ENCODE measurements around the gene RND3. TPM values are rescaled to one million over a fixed set of nuclear protein-coding genes. Genes with fewer than 3 reads are reported as not detected.

The RND3 gene
- total and polyA plus RNA-seq, 12 donors = 15.4 to 74.3 (median 35.6) TPM

DNA sequence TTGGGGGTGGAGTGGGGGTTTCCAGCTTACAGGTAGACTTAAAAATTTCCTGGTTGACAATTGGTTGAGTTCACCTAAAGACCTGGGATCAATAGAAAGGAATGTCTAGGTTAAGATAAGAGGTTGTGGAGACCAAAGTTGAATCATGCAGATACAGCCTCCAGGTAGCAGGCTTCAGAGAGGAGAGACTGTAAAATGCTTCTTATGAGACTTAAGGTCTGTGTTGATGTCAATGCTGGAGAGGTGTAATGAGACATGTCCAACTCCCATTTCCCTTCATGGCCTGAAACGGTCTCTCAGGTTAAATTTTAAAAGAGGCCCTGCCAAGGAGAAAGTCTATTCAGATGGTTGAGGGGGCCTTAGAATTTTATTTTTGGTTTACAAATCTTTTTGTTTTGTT lies 38.5 kb upstream of the RND3 start:
- DNase-seq = no peak
- Histone ChIP-seq H3K27me3 (no peaks in the 10 kb centered on the region), H3K27ac (no peak overlapping the region), H3K9me3 (no peaks in the 10 kb centered on the region), H3K4me3 (no peak overlapping the region), H3K4me1 (peaks cover 0 to 7% (median 0%) of the 10 kb centered on the region in 9 donors), H3K36me3 (no peaks in the 10 kb centered on the region)
- 86 to 89% methylated on average over 1 of the region's 1 CpG for WGBS, 2 donors
- intact Hi-C loops (cut with DNase I) = loop anchor here in 1 of 10 donors (10.0 kb wide), 1 partner anchor 79 kb away; no protein-coding TSS in a partner anchor
- TF ChIP-seq, protein P1, sequence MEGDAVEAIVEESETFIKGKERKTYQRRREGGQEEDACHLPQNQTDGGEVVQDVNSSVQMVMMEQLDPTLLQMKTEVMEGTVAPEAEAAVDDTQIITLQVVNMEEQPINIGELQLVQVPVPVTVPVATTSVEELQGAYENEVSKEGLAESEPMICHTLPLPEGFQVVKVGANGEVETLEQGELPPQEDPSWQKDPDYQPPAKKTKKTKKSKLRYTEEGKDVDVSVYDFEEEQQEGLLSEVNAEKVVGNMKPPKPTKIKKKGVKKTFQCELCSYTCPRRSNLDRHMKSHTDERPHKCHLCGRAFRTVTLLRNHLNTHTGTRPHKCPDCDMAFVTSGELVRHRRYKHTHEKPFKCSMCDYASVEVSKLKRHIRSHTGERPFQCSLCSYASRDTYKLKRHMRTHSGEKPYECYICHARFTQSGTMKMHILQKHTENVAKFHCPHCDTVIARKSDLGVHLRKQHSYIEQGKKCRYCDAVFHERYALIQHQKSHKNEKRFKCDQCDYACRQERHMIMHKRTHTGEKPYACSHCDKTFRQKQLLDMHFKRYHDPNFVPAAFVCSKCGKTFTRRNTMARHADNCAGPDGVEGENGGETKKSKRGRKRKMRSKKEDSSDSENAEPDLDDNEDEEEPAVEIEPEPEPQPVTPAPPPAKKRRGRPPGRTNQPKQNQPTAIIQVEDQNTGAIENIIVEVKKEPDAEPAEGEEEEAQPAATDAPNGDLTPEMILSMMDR (IDR thresholded peaks at IDR 0.05) = no peak
- ATAC-seq = no peak

DNA sequence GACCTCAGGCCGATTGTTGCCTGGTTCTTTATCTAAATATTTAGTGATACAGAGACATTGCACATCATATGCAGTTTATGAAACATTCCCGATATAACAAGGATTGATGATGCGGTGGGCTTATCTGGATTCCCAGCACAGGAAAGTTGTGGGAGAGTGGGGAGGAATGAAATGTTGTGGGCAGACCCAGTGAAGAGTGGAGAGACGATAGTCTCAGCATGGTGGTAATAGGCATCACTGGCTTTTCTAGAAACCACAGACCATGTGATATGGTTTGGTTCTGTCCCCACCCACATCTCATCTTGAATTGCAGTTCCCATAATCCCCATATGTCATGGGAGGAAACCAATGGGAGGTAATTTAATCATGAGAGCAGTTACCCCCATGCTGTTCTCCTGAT lies 34.8 kb upstream of the RND3 start:
- 92 to 93% methylated on average over 4 of the region's 4 CpGs for WGBS, 2 donors
- Histone ChIP-seq H3K4me3 (no peak overlapping the region), H3K36me3 (no peaks in the 10 kb centered on the region), H3K4me1 (peaks cover 0 to 10% (median 0%) of the 10 kb centered on the region in 9 donors), H3K9me3 (no peaks in the 10 kb centered on the region), H3K27me3 (no peaks in the 10 kb centered on the region), H3K27ac (no peak overlapping the region)
- DNase-seq (no peak), ATAC-seq (no peak)
- TF ChIP-seq, protein P1 (IDR thresholded peaks at IDR 0.05) = no peak
- intact Hi-C loops (cut with DNase I) = loop anchor here in 1 of 10 donors (10.0 kb wide), 1 partner anchor 83 kb away; no protein-coding TSS in a partner anchor

DNA sequence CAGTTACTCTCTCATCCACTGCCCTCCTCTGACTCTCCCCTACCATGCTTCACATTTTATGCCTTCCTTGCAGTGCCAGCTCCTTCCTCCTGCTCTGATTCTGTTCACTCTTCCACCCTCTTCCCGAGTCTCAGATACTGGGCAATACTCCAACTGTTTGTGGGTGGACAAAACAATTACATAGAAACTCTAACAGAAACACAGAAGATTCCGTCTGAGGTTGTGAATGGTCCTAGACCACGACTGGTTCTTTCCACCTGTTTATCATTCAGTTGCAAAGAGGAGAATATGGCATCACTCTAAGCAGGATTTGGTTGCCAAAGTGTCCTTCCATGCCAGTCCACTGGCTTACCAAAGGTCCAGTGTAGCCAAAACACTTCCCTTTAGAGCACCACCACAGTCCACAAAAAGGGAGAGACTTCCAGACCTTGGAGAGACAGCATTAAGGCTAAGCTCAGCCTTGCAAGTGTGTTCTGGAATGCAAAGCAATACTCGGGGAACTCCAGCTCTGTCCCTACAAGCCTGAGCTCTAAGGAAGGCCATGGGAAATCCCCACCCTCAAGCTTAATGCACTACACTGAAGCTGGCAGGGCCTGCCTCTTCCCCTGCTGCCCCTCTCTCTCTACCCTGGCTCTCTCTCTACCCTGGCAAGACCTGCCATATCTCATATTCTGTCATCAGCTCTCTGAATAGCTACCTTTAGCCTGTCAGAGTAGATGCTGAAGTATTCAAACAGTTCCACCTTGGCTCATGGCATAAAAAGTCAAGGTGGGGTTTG lies 33.6 kb upstream of the RND3 start:
- Histone ChIP-seq H3K4me1 (peaks cover 0 to 10% (median 0%) of the 10 kb centered on the region in 9 donors), H3K36me3 (no peaks in the 10 kb centered on the region), H3K4me3 (no peak overlapping the region), H3K27ac (no peak overlapping the region), H3K9me3 (no peaks in the 10 kb centered on the region), H3K27me3 (no peaks in the 10 kb centered on the region)
- intact Hi-C loops (cut with DNase I) = loop anchor here in 1 of 10 donors (10.0 kb wide), 1 partner anchor 84 kb away; no protein-coding TSS in a partner anchor
- no peak for DNase-seq
- ATAC-seq = peak in 7 of 8 donors; percentile 29 to 88 (median 74)
- TF ChIP-seq, protein P1 (IDR thresholded peaks at IDR 0.05) = no peak
- 27 to 37% methylated on average over 4 of the region's 4 CpGs for WGBS, 2 donors

DNA sequence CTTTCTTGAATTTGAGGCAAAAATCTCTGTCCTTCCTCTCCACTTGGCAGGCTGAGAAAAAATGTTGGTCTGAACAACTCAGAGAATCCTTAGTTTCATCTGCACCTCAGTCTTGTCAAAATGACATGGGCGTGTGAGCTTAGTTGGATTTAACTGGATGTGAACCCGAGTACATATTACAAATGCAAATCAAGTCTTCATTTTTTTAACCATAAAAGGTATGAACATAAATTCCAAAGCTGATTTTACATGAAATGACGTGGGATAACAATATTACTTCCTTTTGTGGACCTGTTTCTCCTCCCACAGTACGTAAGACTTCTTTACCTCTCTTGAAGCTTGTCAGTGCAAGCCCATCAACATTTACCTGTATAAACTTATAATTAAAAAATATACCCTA lies 32.6 kb upstream of the RND3 start:
- Histone ChIP-seq H3K27me3 (no peaks in the 10 kb centered on the region), H3K9me3 (no peaks in the 10 kb centered on the region), H3K4me1 (peaks cover 0 to 10% (median 0%) of the 10 kb centered on the region in 9 donors), H3K36me3 (no peaks in the 10 kb centered on the region), H3K27ac (no peak overlapping the region), H3K4me3 (no peak overlapping the region)
- intact Hi-C loops (cut with DNase I) = loop anchor here in 1 of 10 donors (10.0 kb wide), 1 partner anchor 85 kb away; no protein-coding TSS in a partner anchor
- WGBS, 2 donors = 79 to 83% methylated on average over 4 of the region's 4 CpGs
- TF ChIP-seq, protein P1 (IDR thresholded peaks at IDR 0.05) = no peak
- DNase-seq (no peak), ATAC-seq (no peak)

Data from heart right ventricle (tissue), 16 donors.